WTC11 (cell line): Measurements from ENCODE around the gene SLC15A2. TPM values are rescaled to one million over a fixed set of nuclear protein-coding genes. Genes with fewer than 3 reads are reported as not detected.

Source experiments
- ATAC-seq: fragments of 200-7000 bp; cut with Tn5 transposase; 2 replicates; pipeline ENCODE4 v1.10.0; 2021; ENCODE audit warnings: mild to moderate bottlenecking, moderate library complexity
- CTCF ChIA-PET: fragments of 300-600 bp; sonication (Branson Sonifier 250); formaldehyde crosslinking; loops from one replicate; lab custom pipeline; 2021; ENCODE audit warnings: antibody characterized with exemption; lab: Charles Lee
- POLR2A ChIA-PET: fragments of 350-600 bp; sonication (Branson Sonifier 250); formaldehyde crosslinking; loops from one replicate; lab custom pipeline; 2021; ENCODE audit warnings: antibody characterized with exemption; lab: Charles Lee
- DNase-seq: peaks from one replicate; pipeline ENCODE4 v3.0.0; 2021; ENCODE audit warnings: low spot score
- H3K27ac Mint-ChIP-seq: 2 replicates; pipeline ENCODE4 v1.8.0; 2021; ENCODE audit warnings: mixed read lengths
- H3K27me3 Mint-ChIP-seq: 2 replicates; pipeline ENCODE4 v1.8.0; 2021; ENCODE audit warnings: low read depth, mild to moderate bottlenecking, moderate library complexity, mixed read lengths
- H3K36me3 Mint-ChIP-seq: 2 replicates; pipeline ENCODE4 v1.8.0; 2021; ENCODE audit warnings: mixed read lengths
- H3K4me1 Mint-ChIP-seq: 2 replicates; pipeline ENCODE4 v1.8.0; 2022; ENCODE audit warnings: mixed read lengths
- H3K4me3 Mint-ChIP-seq: 2 replicates; pipeline ENCODE4 v1.8.0; 2021; ENCODE audit warnings: mild to moderate bottlenecking, moderate library complexity, mixed read lengths
- H3K9me3 Mint-ChIP-seq: 2 replicates; pipeline ENCODE4 v1.8.0; 2021; ENCODE audit warnings: mixed read lengths
- CBFB ChIP-seq: sonication (generic); formaldehyde crosslinking; IDR thresholded peaks from 2 replicates; pipeline ENCODE4 v1.8.1; 2022; ENCODE audit warnings: mild to moderate bottlenecking, low read depth, missing genetic modification reagents
- CREM ChIP-seq: sonication (generic); formaldehyde crosslinking; IDR thresholded peaks from 2 replicates; pipeline ENCODE4 v1.8.1; 2022; ENCODE audit warnings: mild to moderate bottlenecking, missing genetic modification reagents, moderate library complexity
- ELF4 ChIP-seq: sonication (generic); formaldehyde crosslinking; IDR thresholded peaks from 2 replicates; pipeline ENCODE4 v1.8.1; 2022; ENCODE audit warnings: low read depth, mild to moderate bottlenecking, moderate library complexity, missing genetic modification reagents
- GRHL2 ChIP-seq: fragments of 250-450 bp; sonication (Bioruptor Pico); IDR thresholded peaks from 2 replicates; pipeline ENCODE4 v1.8.0; 2022; ENCODE audit warnings: mild to moderate bottlenecking, moderate library complexity; ENCODE audit not compliant: insufficient replicate concordance, severe bottlenecking
- GTF2I ChIP-seq: fragments of 250-450 bp; sonication (Bioruptor Pico); conservative IDR thresholded peaks from 2 replicates; pipeline ENCODE4 v1.4.0; 2021; ENCODE audit warnings: mild to moderate bottlenecking
- JUN ChIP-seq: sonication (generic); formaldehyde crosslinking; IDR thresholded peaks from 2 replicates; pipeline ENCODE4 v1.8.0; 2023; ENCODE audit warnings: mild to moderate bottlenecking, missing genetic modification reagents
- NFYB ChIP-seq: sonication (generic); formaldehyde crosslinking; conservative IDR thresholded peaks from 2 replicates; pipeline ENCODE4 v1.8.0; 2022; ENCODE audit warnings: low read depth, missing genetic modification reagents
- OVOL2 ChIP-seq: fragments of 250-450 bp; sonication (Bioruptor Pico); IDR thresholded peaks from 2 replicates; pipeline ENCODE4 v1.9.0; 2021; ENCODE audit warnings: mild to moderate bottlenecking, borderline replicate concordance
- ZBTB21 ChIP-seq: sonication (generic); formaldehyde crosslinking; IDR thresholded peaks from 2 replicates; pipeline ENCODE4 v1.8.1; 2023; ENCODE audit warnings: mild to moderate bottlenecking, missing genetic modification reagents, borderline replicate concordance
- ZNF232 ChIP-seq: sonication (generic); formaldehyde crosslinking; IDR thresholded peaks from 2 replicates; pipeline ENCODE4 v1.8.0; 2022; ENCODE audit warnings: mild to moderate bottlenecking, missing genetic modification reagents
- ZNF423 ChIP-seq: fragments of 250-450 bp; sonication (Bioruptor Pico); IDR thresholded peaks from 2 replicates; pipeline ENCODE4 v2.1.2; 2022; ENCODE audit warnings: mild to moderate bottlenecking, moderate library complexity
- total RNA-seq: library from RNA; stranded (reverse); gene quantifications from 3 replicates; pipeline ENCODE4 v1.2.3, GENCODE V29; 2021
- TF ChIP-seq, protein P1 (sequence below): fragments of 250-450 bp; sonication (Bioruptor Pico); IDR thresholded peaks from 2 replicates; pipeline ENCODE4 v1.9.0; 2021; ENCODE audit warnings: moderate library complexity, mild to moderate bottlenecking, inconsistent platforms, borderline replicate concordance
- TF ChIP-seq, protein P2 (sequence below): sonication (generic); formaldehyde crosslinking; IDR thresholded peaks from 2 replicates; pipeline ENCODE4 v1.8.1; 2023; ENCODE audit warnings: mild to moderate bottlenecking, missing genetic modification reagents, moderate library complexity
- TF ChIP-seq, protein P3 (sequence below): fragments of 200-600 bp; IDR thresholded peaks from 2 replicates; pipeline ENCODE4 v1.8.0; 2022; ENCODE audit warnings: antibody characterized with exemption
- TF ChIP-seq, protein P4 (sequence below): sonication (generic); formaldehyde crosslinking; IDR thresholded peaks from 2 replicates; pipeline ENCODE4 v1.8.1; 2022; ENCODE audit warnings: mild to moderate bottlenecking, missing genetic modification reagents, moderate library complexity, borderline replicate concordance
- TF ChIP-seq, protein P5 (sequence below): sonication (generic); formaldehyde crosslinking; IDR thresholded peaks from 2 replicates; pipeline ENCODE4 v1.8.0; 2023; ENCODE audit warnings: mild to moderate bottlenecking, missing genetic modification reagents

SLC15A2 gene
- total RNA-seq, 1 experiment from 2014 or later, result 2.4 TPM

DNA sequence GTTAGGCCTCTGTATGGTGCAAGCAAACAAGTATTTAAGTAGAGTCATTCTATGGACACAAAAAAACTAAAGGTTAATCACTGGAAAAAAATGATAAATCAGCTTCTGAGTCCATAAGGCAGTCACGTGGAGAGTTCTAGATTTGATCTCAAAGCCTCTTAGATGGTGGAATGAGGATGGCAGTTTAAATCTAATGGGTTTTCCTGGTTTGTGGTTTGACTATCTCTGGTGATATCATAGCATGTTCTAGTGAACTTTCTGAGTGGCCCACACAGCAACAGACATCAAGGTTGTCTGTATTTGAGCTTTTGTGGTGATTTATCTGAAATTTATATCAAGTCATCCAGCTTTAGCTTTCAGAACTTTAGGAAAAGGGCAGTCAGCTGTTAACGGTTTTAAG, 75.4 kb downstream of the SLC15A2 start:
- ATAC-seq, result no peak
- Mint-ChIP-seq H3K27ac (no peak overlapping the region), H3K27me3 (no peaks in the 10 kb centered on the region), H3K4me3 (no peak overlapping the region), H3K9me3 (peaks cover 64% of the 10 kb centered on the region), H3K4me1 (peaks cover 11% of the 10 kb centered on the region)
- POLR2A ChIA-PET, result no interaction called here
- CTCF ChIA-PET, result no interaction called here
- no peak for DNase-seq
- TF ChIP-seq, protein P1, sequence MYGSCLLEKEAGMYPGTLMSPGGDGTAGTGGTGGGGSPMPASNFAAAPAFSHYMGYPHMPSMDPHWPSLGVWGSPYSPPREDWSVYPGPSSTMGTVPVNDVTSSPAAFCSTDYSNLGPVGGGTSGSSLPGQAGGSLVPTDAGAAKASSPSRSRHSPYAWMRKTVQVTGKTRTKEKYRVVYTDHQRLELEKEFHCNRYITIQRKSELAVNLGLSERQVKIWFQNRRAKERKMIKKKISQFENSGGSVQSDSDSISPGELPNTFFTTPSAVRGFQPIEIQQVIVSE (CRISPR knock-in tag), result no peak
- TF ChIP-seq NFYB (CRISPR knock-in tag), result no peak
- TF ChIP-seq ZBTB21, result no peak
- TF ChIP-seq, protein P2, sequence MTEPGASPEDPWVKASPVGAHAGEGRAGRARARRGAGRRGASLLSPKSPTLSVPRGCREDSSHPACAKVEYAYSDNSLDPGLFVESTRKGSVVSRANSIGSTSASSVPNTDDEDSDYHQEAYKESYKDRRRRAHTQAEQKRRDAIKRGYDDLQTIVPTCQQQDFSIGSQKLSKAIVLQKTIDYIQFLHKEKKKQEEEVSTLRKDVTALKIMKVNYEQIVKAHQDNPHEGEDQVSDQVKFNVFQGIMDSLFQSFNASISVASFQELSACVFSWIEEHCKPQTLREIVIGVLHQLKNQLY (CRISPR knock-in tag), result no peak
- no peak for TF ChIP-seq JUN (CRISPR knock-in tag)
- no peak for TF ChIP-seq OVOL2 (CRISPR knock-in tag)
- TF ChIP-seq, protein P3, sequence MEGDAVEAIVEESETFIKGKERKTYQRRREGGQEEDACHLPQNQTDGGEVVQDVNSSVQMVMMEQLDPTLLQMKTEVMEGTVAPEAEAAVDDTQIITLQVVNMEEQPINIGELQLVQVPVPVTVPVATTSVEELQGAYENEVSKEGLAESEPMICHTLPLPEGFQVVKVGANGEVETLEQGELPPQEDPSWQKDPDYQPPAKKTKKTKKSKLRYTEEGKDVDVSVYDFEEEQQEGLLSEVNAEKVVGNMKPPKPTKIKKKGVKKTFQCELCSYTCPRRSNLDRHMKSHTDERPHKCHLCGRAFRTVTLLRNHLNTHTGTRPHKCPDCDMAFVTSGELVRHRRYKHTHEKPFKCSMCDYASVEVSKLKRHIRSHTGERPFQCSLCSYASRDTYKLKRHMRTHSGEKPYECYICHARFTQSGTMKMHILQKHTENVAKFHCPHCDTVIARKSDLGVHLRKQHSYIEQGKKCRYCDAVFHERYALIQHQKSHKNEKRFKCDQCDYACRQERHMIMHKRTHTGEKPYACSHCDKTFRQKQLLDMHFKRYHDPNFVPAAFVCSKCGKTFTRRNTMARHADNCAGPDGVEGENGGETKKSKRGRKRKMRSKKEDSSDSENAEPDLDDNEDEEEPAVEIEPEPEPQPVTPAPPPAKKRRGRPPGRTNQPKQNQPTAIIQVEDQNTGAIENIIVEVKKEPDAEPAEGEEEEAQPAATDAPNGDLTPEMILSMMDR, result no peak
- TF ChIP-seq, all 79 proteins: peak for 0
- peaks cover 24% of the 10 kb centered on the region for H3K36me3 Mint-ChIP-seq

DNA sequence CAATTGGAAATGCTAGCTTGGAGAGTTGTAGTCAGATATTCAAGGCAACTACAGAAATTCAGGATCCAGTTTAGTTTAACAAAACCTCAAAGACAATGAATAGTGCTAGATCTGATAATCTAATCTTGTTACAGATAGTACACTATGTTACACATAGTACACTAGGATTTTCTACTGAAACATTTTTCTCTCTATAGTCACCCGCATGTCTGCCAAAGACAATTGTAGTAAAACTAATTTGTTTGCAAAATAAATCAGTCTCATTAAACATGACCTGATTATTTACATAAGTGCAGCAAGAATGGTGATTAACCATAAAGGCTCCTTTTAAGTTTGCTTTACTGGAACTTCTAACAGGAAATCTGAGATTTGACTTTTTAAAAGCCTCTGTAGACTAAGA, 75.8 kb downstream of the SLC15A2 start:
- peaks cover 66% of the 10 kb centered on the region for H3K9me3 Mint-ChIP-seq
- H3K4me3 Mint-ChIP-seq, result no peak overlapping the region
- no peaks in the 10 kb centered on the region for H3K27me3 Mint-ChIP-seq
- POLR2A ChIA-PET, result no interaction called here
- H3K36me3 Mint-ChIP-seq, result peaks cover 28% of the 10 kb centered on the region
- no peak overlapping the region for H3K27ac Mint-ChIP-seq
- TF ChIP-seq GTF2I (no peak), GRHL2 (no peak), CREM (CRISPR knock-in tag) (no peak), ZNF423 (no peak), ZNF232 (CRISPR knock-in tag) (no peak), CBFB (CRISPR knock-in tag) (no peak), ELF4 (CRISPR knock-in tag) (no peak)
- TF ChIP-seq, protein P4, sequence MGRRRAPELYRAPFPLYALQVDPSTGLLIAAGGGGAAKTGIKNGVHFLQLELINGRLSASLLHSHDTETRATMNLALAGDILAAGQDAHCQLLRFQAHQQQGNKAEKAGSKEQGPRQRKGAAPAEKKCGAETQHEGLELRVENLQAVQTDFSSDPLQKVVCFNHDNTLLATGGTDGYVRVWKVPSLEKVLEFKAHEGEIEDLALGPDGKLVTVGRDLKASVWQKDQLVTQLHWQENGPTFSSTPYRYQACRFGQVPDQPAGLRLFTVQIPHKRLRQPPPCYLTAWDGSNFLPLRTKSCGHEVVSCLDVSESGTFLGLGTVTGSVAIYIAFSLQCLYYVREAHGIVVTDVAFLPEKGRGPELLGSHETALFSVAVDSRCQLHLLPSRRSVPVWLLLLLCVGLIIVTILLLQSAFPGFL (CRISPR knock-in tag), result no peak
- TF ChIP-seq, protein P3, result no peak
- TF ChIP-seq, protein P5, sequence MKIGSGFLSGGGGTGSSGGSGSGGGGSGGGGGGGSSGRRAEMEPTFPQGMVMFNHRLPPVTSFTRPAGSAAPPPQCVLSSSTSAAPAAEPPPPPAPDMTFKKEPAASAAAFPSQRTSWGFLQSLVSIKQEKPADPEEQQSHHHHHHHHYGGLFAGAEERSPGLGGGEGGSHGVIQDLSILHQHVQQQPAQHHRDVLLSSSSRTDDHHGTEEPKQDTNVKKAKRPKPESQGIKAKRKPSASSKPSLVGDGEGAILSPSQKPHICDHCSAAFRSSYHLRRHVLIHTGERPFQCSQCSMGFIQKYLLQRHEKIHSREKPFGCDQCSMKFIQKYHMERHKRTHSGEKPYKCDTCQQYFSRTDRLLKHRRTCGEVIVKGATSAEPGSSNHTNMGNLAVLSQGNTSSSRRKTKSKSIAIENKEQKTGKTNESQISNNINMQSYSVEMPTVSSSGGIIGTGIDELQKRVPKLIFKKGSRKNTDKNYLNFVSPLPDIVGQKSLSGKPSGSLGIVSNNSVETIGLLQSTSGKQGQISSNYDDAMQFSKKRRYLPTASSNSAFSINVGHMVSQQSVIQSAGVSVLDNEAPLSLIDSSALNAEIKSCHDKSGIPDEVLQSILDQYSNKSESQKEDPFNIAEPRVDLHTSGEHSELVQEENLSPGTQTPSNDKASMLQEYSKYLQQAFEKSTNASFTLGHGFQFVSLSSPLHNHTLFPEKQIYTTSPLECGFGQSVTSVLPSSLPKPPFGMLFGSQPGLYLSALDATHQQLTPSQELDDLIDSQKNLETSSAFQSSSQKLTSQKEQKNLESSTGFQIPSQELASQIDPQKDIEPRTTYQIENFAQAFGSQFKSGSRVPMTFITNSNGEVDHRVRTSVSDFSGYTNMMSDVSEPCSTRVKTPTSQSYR (CRISPR knock-in tag), result no peak
- TF ChIP-seq, all 79 proteins: peak for 0
- CTCF ChIA-PET, result no interaction called here
- H3K4me1 Mint-ChIP-seq, result peaks cover 11% of the 10 kb centered on the region
- no peak for ATAC-seq
- DNase-seq, result no peak
